GM04503 (cell line): ENCODE results near the gene TNFAIP6.
"Not testable (repeated sequence)": the region's sequence is repeated elsewhere in the genome, so short reads cannot be mapped to it uniquely, and the experiment has no call there.

Experiments used
- DNase-seq: peaks from one replicate; pipeline ENCODE4 v3.0.0-alpha.2; 2012; ENCODE audit warnings: low read depth

The TNFAIP6 gene, protein sequence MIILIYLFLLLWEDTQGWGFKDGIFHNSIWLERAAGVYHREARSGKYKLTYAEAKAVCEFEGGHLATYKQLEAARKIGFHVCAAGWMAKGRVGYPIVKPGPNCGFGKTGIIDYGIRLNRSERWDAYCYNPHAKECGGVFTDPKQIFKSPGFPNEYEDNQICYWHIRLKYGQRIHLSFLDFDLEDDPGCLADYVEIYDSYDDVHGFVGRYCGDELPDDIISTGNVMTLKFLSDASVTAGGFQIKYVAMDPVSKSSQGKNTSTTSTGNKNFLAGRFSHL

GRCh38 chr2:151357359-151357758, at the start of gene TNFAIP6:
TSS of gene TNFAIP6 (plus strand) at chr2:151357592. CDS start at chr2:151357667, 75 bp downstream.
- DNase-seq = peak; percentile 94

- DNase-seq = not testable (repeated sequence)
These were observed 47.1 kb upstream of the TNFAIP6 start for GRCh38 chr2:151310313-151310712.

- DNase-seq = not testable (repeated sequence)
These were observed 45.0 kb upstream of the TNFAIP6 start for GRCh38 chr2:151312440-151312839.

DNA sequence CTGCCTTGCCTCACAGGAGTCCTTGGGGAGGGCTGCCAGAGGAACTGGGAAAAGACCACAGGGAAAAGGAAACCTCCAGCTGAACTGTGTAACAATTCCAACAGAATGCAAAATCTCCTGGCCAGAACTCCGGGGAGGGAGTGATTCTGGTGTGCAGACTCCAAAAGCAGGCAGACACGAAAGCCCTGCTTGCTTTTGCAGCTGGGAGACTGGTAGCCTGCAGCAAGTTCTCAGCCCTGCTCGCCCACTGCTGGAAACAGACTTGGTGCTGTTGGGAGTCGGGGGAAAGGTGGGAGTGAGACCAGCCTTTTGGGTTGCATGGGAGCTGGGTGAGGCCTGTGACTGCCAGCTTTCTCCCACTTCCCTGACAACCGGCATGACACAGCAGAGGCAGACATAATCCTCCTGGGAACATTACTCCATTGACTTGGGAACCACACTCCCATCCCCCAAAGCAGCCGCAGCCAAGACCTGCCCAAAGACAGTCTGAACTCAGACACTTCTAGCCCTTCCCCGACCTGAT, 42.0 kb upstream of the TNFAIP6 start:
- DNase-seq = peak; percentile 44

- no peak for DNase-seq
These were observed 31.8 kb upstream of the TNFAIP6 start for GRCh38 chr2:151325581-151326095.

GRCh38 chr2:151326554-151326953, 30.8 kb upstream of the TNFAIP6 start:
- DNase-seq = no peak

DNA sequence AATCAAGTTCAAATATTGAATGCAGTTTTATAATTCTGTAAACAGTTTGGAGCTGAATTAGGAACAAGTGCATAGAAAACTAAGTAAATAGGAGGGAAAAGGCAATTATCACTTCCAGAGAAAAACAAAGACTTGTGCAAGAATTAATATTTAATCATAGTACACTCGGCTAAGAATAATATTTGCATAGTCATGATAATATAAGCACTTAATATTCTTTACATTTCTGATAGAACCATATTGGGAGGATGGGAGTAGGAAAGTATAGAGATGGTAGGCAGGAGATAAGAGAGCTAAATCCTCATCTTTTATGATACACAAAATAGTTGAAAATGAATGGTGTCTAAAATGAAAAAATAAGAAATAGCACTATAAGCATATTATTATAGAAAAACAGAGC, 27.4 kb upstream of the TNFAIP6 start:
- no peak for DNase-seq

GRCh38 chr2:151333083-151333482, 24.3 kb upstream of the TNFAIP6 start:
- DNase-seq = no peak

DNA sequence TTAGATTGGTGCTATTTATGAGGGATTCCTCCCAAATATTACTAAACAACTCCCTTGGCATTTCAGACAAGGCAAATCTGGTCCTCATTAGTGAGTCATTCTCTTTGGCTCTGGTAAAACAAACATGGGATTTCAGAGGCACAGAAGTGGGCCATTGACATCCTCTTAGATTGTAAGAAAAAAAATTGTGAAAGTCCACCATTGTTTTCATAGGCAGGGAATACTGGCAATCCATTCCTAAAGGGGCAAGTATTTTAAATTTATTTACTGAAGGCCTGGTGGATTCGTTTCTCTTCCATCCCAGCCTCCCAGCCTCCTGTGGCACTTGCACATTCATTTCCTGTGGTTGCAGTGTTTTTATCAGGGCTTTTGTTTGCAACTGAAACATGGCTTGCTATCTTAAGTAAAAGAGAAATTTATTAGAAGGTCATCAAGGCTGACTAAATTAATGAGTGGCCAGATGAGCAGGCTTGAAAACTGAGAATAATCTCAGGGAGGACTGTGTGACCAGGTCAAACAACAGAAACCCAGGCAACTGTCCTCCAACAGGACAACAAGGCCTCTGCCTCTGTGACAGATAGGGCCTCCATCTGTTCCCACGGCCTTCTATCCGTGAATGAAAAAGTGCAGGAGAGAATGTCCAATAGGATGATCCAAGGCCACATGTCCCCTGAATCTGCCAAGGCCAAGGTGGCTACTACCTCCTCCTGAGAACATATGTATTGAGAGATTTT, 23.1 kb upstream of the TNFAIP6 start:
- peak; percentile 83 for DNase-seq

DNA sequence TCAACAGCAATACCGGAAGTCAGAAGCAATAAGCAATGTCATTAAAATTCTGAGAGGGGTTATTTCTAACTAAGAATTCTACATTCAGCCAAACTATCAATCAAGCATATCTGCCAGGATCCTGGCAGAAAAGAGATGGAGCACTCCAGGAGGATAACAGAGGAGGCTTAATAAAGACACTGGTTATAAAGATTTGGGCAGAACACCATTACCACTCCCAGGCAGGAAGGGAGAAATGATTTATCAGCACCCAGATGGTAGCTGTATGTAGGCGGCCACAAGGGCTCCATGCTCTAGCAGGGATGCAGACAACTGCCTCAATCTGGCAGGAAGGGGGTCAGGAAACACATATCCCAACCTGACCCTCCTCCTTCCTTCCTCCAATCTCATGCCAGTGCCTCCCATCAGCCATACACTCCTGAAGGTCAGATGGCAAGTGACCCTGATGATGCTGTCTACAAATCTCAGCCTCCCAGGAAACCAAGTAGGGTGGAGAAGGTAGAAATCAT, 20.5 kb upstream of the TNFAIP6 start:
- DNase-seq = no peak

DNA sequence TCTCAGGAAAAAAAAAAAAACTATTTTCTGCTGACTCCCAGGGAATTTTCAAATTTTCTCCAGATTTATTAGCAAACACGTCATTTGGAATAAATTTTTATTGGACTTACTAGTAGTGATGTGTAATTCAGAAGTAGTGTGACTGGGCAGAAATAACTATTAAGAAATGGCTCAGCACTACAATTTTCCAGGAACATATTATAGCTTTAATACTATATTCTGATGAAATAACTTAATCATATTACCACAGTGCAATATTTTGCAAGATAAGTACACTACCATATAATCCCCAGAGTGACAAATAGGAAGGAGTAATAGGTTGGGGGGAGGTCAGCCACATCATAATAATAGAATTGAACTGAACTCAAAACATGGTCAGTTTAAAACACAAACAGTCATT, 19.7 kb upstream of the TNFAIP6 start:
- no peak for DNase-seq

GRCh38 chr2:151338115-151338514, 19.3 kb upstream of the TNFAIP6 start:
- DNase-seq = no peak

DNA sequence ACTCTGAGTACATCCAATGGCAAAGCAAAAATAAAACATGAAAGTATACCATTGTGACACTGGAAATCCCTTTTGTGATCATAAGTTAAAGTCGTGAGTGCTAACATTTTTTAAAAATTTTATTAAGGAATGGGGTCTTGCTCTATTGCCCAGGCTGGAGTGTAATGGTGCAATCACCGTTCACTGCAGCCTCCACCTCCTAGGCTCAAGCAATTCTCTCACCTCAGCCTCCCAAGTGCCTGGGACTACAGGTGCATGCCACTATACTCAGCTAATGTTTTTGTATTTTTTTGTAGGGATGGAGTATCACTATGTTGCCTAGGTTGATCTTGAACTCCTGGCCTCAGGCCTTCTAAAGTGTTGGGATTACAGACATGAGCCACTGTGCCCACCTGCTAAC, 14.3 kb upstream of the TNFAIP6 start:
- DNase-seq = no peak

- not testable (repeated sequence) for DNase-seq
These were observed 13.2 kb upstream of the TNFAIP6 start for GRCh38 chr2:151344191-151344590.

DNA sequence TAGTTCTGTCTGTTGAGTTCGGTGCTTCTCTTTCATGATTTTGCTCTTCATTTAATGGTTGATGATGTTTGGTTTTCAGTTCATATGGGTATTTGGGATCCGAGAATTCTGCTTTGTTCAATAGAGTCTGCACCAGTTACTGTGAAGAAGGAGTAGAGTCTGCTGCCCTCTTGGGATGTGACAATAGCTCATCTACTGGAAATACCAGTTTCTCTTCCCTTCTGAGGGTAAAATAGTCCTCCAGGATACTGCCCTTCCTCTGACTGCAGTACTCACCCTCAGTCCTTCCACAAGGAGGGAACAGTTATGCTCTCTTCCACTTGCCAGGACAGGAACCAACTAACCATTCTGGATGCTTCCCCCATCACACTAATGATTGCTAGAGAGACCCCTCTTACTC, 12.5 kb upstream of the TNFAIP6 start:
- DNase-seq = no peak

GRCh38 chr2:151347294-151347693, 10.1 kb upstream of the TNFAIP6 start:
- DNase-seq = no peak

DNA sequence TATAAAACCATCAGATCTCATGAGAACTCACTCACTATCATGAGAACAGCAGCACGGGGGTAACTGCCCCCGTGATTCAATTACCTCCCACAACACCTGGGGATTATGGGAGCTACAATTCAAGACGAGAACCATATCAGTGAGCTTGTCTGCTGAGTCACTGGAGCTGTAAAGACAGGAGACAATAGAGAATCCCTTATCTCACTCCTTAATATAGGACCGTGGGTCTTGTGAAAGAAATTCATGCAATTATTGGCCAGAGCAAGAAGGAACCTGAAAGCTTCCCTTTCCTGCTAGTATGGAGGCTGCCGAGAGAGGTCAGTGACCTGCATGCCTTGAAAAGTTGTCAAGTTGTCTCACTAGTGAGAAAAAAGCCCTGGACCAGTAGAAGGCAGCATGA, 9.5 kb upstream of the TNFAIP6 start:
- DNase-seq = no peak

DNA sequence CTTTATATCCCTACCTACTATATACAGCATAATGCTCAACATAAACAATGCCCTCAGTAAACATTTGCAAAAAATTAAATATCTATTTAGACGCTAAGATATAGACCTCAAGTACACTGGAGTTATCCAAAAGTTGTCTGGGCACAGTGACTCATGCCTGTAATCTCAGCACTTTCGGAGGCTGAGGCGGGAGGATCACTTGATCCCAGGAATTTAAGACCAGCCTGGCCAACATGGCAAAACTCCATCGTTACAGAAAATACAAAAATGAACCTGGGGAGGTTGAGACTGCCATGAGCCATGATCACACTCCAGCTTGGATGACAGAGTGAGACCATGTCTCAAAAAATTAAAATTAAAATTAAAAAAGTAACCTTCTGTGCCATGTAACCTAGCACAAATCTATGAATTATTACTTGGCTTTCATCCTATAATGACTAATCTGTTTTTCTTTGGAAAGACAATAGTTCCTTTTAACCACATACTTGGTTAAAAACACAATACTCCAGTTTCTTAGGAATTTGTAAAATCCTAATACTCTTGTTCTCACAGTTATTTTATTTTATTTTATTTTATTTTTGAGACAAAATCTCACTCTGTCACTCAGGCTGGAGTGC, 6.7 kb upstream of the TNFAIP6 start:
- no peak for DNase-seq

DNA sequence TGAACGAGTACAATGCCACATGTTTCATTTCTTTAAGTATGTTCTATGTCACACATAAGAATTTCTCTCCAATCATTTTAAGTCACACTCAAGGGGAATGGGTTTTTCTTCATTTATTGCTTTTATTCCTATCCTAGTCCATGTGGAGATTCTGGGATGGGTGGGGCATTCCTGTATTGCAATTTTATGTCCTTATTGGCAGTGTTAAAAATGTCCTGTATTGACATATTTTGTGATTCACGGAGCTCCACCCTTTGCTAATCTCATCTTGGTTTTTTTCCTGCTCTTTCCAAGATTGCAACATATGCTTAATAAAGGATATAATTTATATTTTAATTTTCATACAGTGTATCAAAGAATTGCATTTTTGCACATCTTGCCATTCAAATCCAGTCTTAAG, 3.4 kb upstream of the TNFAIP6 start:
- DNase-seq = no peak

- no peak for DNase-seq
These were observed 2.6 kb upstream of the TNFAIP6 start for GRCh38 chr2:151354807-151355206.

- DNase-seq = no peak
These were observed 976 bp downstream of the TNFAIP6 start for GRCh38 chr2:151358166-151358970.
